ENCODE measurements around the gene TTC27.

TTC27 gene

GRCh38 chr2:32780961-32781360 lies 153.1 kb downstream of the TTC27 start:
- H3K27me3 ChIP-seq (ENCODE audit: insufficient read depth, low read length) = no peaks in the 10 kb centered on the region
- peaks cover 23% of the 10 kb centered on the region for H3K36me3 ChIP-seq (ENCODE audit: insufficient read depth, low read length)
- peaks cover 9% of the 10 kb centered on the region; the same call in 1 of the 2 replicates for H3K9me3 ChIP-seq (ENCODE audit: insufficient read depth, low read depth, low read length)
- no peaks in the 10 kb centered on the region for H3K4me1 ChIP-seq (ENCODE audit: insufficient read depth, low read length)
- WGBS = 100% methylated on average over 1 of the region's 2 CpGs
- H3K9ac ChIP-seq (ENCODE audit: low read depth, low read length) = no peak overlapping the region
- no peak overlapping the region for H3K4me3 ChIP-seq (ENCODE audit: low read length)
- H3K27ac ChIP-seq (ENCODE audit: low read depth, low read length) = no peak overlapping the region

DNA sequence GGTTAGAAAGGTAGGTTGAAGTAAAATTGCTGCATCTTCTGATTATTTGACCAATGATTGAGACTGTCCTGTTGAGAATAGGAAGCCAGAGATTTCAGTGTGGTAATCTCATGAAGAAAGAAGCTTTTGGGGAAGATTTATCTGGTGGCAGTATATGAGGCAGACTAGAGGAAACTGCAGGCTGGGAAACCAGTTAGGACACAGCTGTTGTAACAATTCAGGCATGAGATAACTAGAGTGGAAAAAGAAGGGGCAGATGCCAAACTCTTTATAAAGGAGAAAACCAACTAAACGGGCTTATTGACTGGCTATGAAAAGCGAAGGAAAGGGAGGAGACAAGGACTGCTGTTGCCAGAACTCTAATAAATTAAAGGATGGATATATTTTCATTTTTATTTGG lies 155.6 kb downstream of the TTC27 start:
- Histone ChIP-seq H3K4me3 (ENCODE audit: low read length) (no peak overlapping the region), H3K27ac (ENCODE audit: low read depth, low read length) (no peak overlapping the region), H3K36me3 (ENCODE audit: insufficient read depth, low read length) (peaks cover 26% of the 10 kb centered on the region), H3K4me1 (ENCODE audit: insufficient read depth, low read length) (no peaks in the 10 kb centered on the region), H3K27me3 (ENCODE audit: insufficient read depth, low read length) (no peaks in the 10 kb centered on the region), H3K9me3 (ENCODE audit: insufficient read depth, low read depth, low read length) (peaks cover 9% of the 10 kb centered on the region; the same call in 1 of the 2 replicates), H3K9ac (ENCODE audit: low read depth, low read length) (no peak overlapping the region)
- 94% methylated on average over 2 of the region's 2 CpGs for WGBS

GRCh38 chr2:32783933-32784332 lies 156.1 kb downstream of the TTC27 start:
- Histone ChIP-seq H3K27me3 (ENCODE audit: insufficient read depth, low read length) (no peaks in the 10 kb centered on the region), H3K36me3 (ENCODE audit: insufficient read depth, low read length) (peaks cover 23% of the 10 kb centered on the region), H3K9ac (ENCODE audit: low read depth, low read length) (no peak overlapping the region), H3K9me3 (ENCODE audit: insufficient read depth, low read depth, low read length) (peaks cover 9% of the 10 kb centered on the region; the same call in 1 of the 2 replicates), H3K4me3 (ENCODE audit: low read length) (no peak overlapping the region), H3K27ac (ENCODE audit: low read depth, low read length) (no peak overlapping the region), H3K4me1 (ENCODE audit: insufficient read depth, low read length) (no peaks in the 10 kb centered on the region)
- WGBS = 96% methylated on average over 3 of the region's 4 CpGs

DNA sequence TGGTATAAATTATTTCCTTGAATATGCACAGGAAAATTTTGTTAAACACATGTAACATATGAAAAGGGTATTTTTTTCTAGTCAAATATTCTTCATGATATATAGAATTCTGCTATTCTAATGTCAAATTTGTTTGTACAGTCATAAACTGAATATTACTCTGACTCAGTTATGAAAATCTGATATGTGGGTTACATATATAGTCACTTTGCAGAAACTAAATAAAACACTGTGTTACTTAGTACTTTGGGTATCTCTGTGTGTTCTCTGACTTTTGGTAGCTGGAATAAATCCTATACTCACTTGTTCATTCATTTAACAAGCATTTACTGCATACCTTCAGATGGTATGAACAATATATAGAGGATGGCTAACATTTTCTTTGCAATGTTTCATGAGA lies 159.4 kb downstream of the TTC27 start:
- Histone ChIP-seq H3K4me1 (ENCODE audit: insufficient read depth, low read length) (no peaks in the 10 kb centered on the region), H3K36me3 (ENCODE audit: insufficient read depth, low read length) (peaks cover 12% of the 10 kb centered on the region), H3K9me3 (ENCODE audit: insufficient read depth, low read depth, low read length) (no peaks in the 10 kb centered on the region), H3K9ac (ENCODE audit: low read depth, low read length) (no peak overlapping the region), H3K27me3 (ENCODE audit: insufficient read depth, low read length) (no peaks in the 10 kb centered on the region), H3K4me3 (ENCODE audit: low read length) (no peak overlapping the region), H3K27ac (ENCODE audit: low read depth, low read length) (no peak overlapping the region)

DNA sequence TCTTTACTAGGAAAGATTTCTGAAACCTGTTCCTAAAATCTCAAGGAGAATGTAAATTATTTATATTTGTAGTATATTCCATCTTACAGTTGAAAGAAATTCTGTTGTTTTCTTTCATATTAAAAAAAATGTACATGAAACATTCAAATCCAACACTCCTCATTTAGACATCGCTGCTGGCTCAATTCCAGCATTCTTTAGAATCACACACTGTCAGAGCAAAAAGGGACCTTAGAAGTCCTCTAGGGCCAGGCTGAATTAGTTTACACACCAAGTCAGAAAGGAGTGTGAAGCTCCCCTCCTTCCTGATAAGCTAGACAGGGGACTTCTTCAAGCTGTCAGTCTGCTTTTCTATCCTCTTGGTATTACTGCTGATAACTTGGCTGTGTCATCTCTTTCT lies 160.3 kb downstream of the TTC27 start:
- Histone ChIP-seq H3K4me3 (ENCODE audit: low read length) (no peak overlapping the region), H3K27me3 (ENCODE audit: insufficient read depth, low read length) (no peaks in the 10 kb centered on the region), H3K9me3 (ENCODE audit: insufficient read depth, low read depth, low read length) (no peaks in the 10 kb centered on the region), H3K27ac (ENCODE audit: low read depth, low read length) (no peak overlapping the region), H3K36me3 (ENCODE audit: insufficient read depth, low read length) (peaks cover 5% of the 10 kb centered on the region; the same call in 1 of the 2 replicates), H3K4me1 (ENCODE audit: insufficient read depth, low read length) (no peaks in the 10 kb centered on the region), H3K9ac (ENCODE audit: low read depth, low read length) (no peak overlapping the region)
- 95% methylated on average over 1 of the region's 1 CpG for whole genome bisulfite sequencing

DNA sequence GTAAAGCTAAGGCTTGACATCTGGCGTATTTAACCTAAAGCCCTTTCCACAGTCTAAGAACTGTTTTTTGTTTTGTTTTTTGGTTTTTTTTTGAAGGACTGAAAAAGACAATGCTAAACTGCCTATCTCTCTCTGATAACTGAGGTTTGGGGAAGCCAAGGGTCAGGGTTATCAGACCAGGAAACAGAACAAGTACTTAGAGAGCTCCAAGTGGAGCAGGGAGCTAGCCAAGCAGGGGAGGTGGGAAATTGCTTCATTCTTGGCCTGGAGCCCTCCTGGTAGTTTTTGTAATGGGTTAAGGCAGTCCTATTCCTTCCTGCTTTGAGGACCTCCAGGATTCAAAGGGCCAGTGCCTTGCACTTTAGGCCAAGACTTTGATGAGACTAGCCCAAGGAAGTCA lies 164.6 kb downstream of the TTC27 start:
- Histone ChIP-seq H3K27me3 (ENCODE audit: insufficient read depth, low read length) (no peaks in the 10 kb centered on the region), H3K27ac (ENCODE audit: low read depth, low read length) (no peak overlapping the region), H3K9ac (ENCODE audit: low read depth, low read length) (no peak overlapping the region), H3K36me3 (ENCODE audit: insufficient read depth, low read length) (no peaks in the 10 kb centered on the region), H3K4me3 (ENCODE audit: low read length) (no peak overlapping the region), H3K4me1 (ENCODE audit: insufficient read depth, low read length) (no peaks in the 10 kb centered on the region), H3K9me3 (ENCODE audit: insufficient read depth, low read depth, low read length) (no peaks in the 10 kb centered on the region)
- 100% methylated on average over 1 of the region's 1 CpG for WGBS

DNA sequence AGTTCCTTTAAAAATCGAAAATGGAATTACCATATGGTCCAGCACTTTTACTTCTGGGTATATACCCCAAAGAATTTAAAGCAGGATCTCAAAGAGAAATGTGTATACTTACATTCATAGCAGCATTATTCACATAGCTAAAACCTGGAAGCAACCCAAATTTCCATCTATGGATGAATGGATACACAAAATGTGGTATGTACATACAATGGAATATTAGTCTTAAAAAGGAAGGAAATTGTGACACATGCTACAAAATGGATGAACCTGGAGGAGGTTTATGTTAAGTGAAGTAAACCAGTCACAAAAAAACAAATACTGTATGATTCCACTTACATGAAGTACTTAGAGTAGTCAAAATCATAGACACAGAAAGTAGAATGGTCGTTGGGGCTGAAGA lies 171.0 kb downstream of the TTC27 start:
- no peaks in the 10 kb centered on the region for H3K27me3 ChIP-seq (ENCODE audit: insufficient read depth, low read length)
- no peaks in the 10 kb centered on the region for H3K36me3 ChIP-seq (ENCODE audit: insufficient read depth, low read length)
- WGBS = 82% methylated on average over 2 of the region's 2 CpGs
- H3K4me3 ChIP-seq (ENCODE audit: low read length) = no peak overlapping the region
- H3K9ac ChIP-seq (ENCODE audit: low read depth, low read length) = no peak overlapping the region
- H3K27ac ChIP-seq (ENCODE audit: low read depth, low read length) = no peak overlapping the region
- no peaks in the 10 kb centered on the region for H3K9me3 ChIP-seq (ENCODE audit: insufficient read depth, low read depth, low read length)
- H3K4me1 ChIP-seq (ENCODE audit: insufficient read depth, low read length) = no peaks in the 10 kb centered on the region

DNA sequence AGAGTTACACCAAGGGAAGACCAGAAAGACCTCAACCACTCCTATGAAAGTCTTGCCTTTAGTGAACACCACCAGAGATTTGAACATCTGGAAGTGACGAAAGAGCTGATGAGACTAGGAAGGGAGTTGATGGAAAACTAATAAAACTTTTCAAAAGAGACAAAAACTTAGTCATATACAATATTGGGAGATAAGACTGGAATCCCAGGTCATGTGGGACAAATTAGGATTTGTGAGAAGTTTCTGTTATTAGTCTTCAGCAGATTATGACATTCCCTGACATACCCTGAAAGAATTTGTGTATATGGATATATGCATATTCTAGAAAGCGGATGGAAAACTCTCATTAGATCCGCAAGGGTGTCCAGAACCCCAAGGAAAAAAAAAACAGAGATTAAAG lies 173.9 kb downstream of the TTC27 start:
- no peak overlapping the region for H3K27ac ChIP-seq (ENCODE audit: low read depth, low read length)
- no peaks in the 10 kb centered on the region for H3K9me3 ChIP-seq (ENCODE audit: insufficient read depth, low read depth, low read length)
- no peaks in the 10 kb centered on the region for H3K4me1 ChIP-seq (ENCODE audit: insufficient read depth, low read length)
- no peaks in the 10 kb centered on the region for H3K27me3 ChIP-seq (ENCODE audit: insufficient read depth, low read length)
- no peak overlapping the region for H3K9ac ChIP-seq (ENCODE audit: low read depth, low read length)
- 92% methylated on average over 2 of the region's 3 CpGs for WGBS
- H3K36me3 ChIP-seq (ENCODE audit: insufficient read depth, low read length) = no peaks in the 10 kb centered on the region
- H3K4me3 ChIP-seq (ENCODE audit: low read length) = no peak overlapping the region

- H3K9me3 ChIP-seq (ENCODE audit: insufficient read depth, low read depth, low read length) = no peaks in the 10 kb centered on the region
- no peak overlapping the region for H3K27ac ChIP-seq (ENCODE audit: low read depth, low read length)
- H3K27me3 ChIP-seq (ENCODE audit: insufficient read depth, low read length) = no peaks in the 10 kb centered on the region
- no peaks in the 10 kb centered on the region for H3K36me3 ChIP-seq (ENCODE audit: insufficient read depth, low read length)
- H3K9ac ChIP-seq (ENCODE audit: low read depth, low read length) = no peak overlapping the region
- 91% methylated on average over 4 of the region's 4 CpGs for WGBS
- no peaks in the 10 kb centered on the region for H3K4me1 ChIP-seq (ENCODE audit: insufficient read depth, low read length)
- H3K4me3 ChIP-seq (ENCODE audit: low read length) = no peak overlapping the region
These were observed 175.0 kb downstream of the TTC27 start for GRCh38 chr2:32802877-32803276.

- WGBS = 93% methylated on average over 1 of the region's 2 CpGs
These were observed 176.4 kb downstream of the TTC27 start for GRCh38 chr2:32804205-32804604.

GRCh38 chr2:32805104-32806095 lies 177.6 kb downstream of the TTC27 start:
- H3K36me3 ChIP-seq (ENCODE audit: insufficient read depth, low read length) = no peaks in the 10 kb centered on the region
- H3K9me3 ChIP-seq (ENCODE audit: insufficient read depth, low read depth, low read length) = no peaks in the 10 kb centered on the region
- no peak overlapping the region for H3K9ac ChIP-seq (ENCODE audit: low read depth, low read length)
- H3K27me3 ChIP-seq (ENCODE audit: insufficient read depth, low read length) = no peaks in the 10 kb centered on the region
- no peak overlapping the region for H3K4me3 ChIP-seq (ENCODE audit: low read length)
- H3K27ac ChIP-seq (ENCODE audit: low read depth, low read length) = no peak overlapping the region
- H3K4me1 ChIP-seq (ENCODE audit: insufficient read depth, low read length) = no peaks in the 10 kb centered on the region
- 93% methylated on average over 4 of the region's 4 CpGs for WGBS

More at GRCh38 chr2:32804205-32804604, 176.4 kb downstream of the TTC27 start:
- Histone ChIP-seq H3K4me3 (ENCODE audit: low read length) (no peak overlapping the region), H3K27me3 (ENCODE audit: insufficient read depth, low read length) (no peaks in the 10 kb centered on the region), H3K4me1 (ENCODE audit: insufficient read depth, low read length) (no peaks in the 10 kb centered on the region), H3K9ac (ENCODE audit: low read depth, low read length) (no peak overlapping the region), H3K9me3 (ENCODE audit: insufficient read depth, low read depth, low read length) (no peaks in the 10 kb centered on the region), H3K27ac (ENCODE audit: low read depth, low read length) (no peak overlapping the region), H3K36me3 (ENCODE audit: insufficient read depth, low read length) (no peaks in the 10 kb centered on the region)

Measured in HUES64 (cell line).